ENCODE results near the gene AKR1C1.
"Not testable (repeated sequence)": the region's sequence is repeated elsewhere in the genome, so short reads cannot be mapped to it uniquely, and the experiment has no call there.

AKR1C1 gene

DNA sequence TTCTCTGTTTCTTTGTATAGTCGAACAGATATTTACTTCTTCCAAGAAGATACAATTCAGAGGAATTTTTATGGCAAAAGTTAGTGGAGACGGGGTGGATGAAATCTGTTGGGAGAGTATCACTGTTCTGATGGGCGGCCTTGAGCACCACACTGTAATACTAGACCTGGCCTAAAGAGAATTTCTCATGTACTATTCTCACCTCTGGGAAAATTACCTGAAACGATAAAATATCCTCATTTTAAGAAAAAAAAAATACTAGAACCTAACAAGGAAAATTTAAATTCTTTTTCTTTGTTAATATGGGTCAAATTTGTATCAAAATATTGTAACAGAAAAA, 570 bp downstream of the AKR1C1 start:
- H3K9me3 Mint-ChIP-seq; H3K27ac Mint-ChIP-seq; H3K4me3 Mint-ChIP-seq; DNase-seq (ENCODE audit: low spot score in 2 of 2); ATAC-seq (ENCODE audit: low read depth); H3K27me3 Mint-ChIP-seq; H3K4me1 Mint-ChIP-seq; H3K36me3 Mint-ChIP-seq: not testable (repeated sequence)

DNA sequence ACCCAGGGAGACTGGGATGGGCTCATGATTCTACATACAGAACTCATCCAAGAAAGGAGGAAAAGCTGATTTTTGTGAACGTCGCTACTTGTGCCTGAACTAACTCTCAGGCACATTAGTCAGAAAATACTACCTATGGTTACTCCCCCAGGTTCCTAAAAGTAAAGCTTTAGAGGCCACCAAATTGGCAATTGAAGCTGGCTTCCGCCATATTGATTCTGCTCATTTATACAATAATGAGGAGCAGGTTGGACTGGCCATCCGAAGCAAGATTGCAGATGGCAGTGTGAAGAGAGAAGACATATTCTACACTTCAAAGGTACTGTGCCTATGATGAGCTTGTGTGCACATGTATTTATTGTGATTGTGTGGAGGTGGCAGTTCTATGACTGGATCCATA, 2.5 kb downstream of the AKR1C1 start:
- DNase-seq (ENCODE audit: low spot score in 2 of 2); H3K27ac Mint-ChIP-seq; H3K27me3 Mint-ChIP-seq; H3K4me3 Mint-ChIP-seq; H3K36me3 Mint-ChIP-seq; H3K9me3 Mint-ChIP-seq; ATAC-seq (ENCODE audit: low read depth); H3K4me1 Mint-ChIP-seq: not testable (repeated sequence)

DNA sequence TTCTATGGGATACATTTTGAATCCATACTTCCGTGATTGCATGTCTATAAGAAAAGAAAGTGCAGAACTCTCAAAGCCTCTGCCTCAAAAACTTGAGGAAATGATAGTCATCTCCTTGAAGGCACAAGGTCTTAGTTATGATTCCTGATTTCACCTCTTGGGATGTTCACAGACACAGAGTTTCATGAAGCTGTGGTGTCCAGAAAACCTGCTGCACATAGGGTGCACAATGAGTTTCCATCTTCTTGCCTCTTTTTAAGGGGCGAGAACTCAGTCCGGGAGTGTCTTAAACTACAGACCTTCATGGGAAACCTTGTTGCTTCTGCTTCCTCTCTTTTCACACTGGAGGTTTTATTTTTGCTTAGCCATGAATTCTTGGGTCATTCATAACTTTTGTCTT, 4.0 kb downstream of the AKR1C1 start:
- not testable (repeated sequence) for H3K4me3 Mint-ChIP-seq; H3K9me3 Mint-ChIP-seq; DNase-seq (ENCODE audit: low spot score in 2 of 2); ATAC-seq (ENCODE audit: low read depth); H3K36me3 Mint-ChIP-seq; H3K27ac Mint-ChIP-seq; H3K27me3 Mint-ChIP-seq; H3K4me1 Mint-ChIP-seq

DNA sequence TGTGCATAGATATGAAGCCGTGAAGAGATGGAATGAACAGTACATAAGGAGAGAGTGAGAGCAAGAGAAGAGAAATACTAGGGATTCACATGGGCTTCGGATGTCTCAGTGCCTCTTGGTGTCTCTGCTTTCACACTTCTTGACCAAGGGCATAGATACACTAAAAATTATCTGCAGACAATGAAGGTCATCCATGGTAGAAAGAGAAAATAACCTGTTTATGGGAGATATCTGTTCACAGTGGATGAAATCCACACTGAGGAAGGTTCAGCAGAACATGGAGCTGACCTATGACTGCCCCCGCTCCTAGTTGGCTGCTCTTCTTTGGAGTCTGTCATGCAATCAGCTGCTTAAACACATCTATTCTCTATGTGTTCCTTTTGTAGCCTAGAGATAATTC, 6.1 kb downstream of the AKR1C1 start:
- H3K9me3 Mint-ChIP-seq; H3K36me3 Mint-ChIP-seq; ATAC-seq (ENCODE audit: low read depth); H3K27ac Mint-ChIP-seq; H3K4me1 Mint-ChIP-seq; DNase-seq (ENCODE audit: low spot score in 2 of 2); H3K4me3 Mint-ChIP-seq; H3K27me3 Mint-ChIP-seq: not testable (repeated sequence)

DNA sequence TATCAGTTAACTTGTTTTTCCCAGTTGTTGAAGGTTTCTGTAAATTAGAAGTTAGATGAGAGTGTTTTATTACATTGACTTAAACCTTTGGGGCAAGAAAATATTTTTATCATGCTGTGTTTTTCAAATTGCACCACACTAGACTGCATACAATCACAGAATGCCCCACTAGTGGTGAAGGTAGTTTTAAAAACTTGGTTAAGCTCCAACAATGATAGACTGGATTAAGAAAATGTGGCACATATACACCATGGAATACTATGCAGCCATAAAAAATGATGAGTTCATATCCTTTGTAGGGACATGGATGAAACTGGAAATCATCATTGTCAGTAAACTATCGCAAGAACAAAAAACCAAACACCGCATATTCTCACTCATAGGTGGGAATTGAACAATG, 7.1 kb downstream of the AKR1C1 start:
- H3K27me3 Mint-ChIP-seq; ATAC-seq (ENCODE audit: low read depth); DNase-seq (ENCODE audit: low spot score in 2 of 2): not testable (repeated sequence)

DNA sequence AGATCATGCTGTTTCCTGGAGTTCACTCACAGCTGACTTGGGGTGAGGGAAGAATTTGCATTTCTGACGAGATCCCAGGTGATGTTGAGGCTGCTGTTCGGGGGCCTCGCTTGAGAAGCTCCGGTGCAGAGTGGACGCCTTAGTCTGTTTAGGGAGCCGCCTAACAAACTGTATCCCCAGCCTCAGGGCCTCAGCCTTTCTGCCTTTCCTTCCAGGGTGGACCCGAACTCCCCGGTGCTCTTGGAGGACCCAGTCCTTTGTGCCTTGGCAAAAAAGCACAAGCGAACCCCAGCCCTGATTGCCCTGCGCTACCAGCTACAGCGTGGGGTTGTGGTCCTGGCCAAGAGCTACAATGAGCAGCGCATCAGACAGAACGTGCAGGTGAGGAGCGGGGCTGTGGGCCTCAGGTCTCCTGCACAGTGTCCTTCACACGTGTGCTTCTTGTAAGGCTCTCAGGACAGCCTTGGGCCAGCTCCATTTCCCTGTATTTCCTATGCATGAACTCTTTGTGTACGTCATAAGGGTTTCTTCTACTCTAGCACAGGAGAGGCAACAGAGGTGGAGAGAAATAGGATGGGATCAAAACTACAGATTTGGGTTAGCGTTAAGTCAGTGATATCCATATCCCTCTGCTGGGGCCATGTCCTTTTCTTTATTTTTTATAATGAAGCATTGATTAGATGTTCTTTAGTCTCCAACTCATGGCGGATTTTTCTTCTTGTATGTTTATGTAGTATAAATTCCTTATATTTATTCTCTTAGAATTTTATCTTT, 9.3 kb downstream of the AKR1C1 start:
- not testable (repeated sequence) for DNase-seq (ENCODE audit: low spot score in 2 of 2)

More for the DNA sequence above, 7.1 kb downstream of the AKR1C1 start:
- H3K36me3 Mint-ChIP-seq, H3K9me3 Mint-ChIP-seq, H3K27ac Mint-ChIP-seq, H3K4me3 Mint-ChIP-seq, H3K4me1 Mint-ChIP-seq: not testable (repeated sequence)

DNA sequence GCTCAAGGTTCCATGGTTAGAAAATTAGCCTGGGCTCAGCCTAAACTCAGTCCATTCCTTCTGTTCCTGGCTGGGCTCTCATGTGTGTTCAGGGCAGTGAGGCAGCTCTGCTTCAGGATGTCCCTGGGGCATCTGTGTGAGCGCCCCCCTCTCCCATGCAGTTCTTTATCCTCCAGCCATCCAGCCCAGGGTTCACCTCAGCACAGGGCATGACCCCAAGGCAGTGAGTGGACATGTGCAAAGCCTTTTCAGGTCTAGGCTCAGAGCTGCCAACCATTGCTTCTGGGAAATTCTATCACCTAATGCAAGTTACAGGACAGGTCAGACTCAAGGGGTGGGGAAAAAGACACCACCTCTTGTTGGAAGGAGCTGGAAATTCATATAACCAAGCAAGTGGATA, 10.1 kb downstream of the AKR1C1 start:
- DNase-seq (ENCODE audit: low spot score in 2 of 2); H3K27me3 Mint-ChIP-seq; H3K4me1 Mint-ChIP-seq; H3K36me3 Mint-ChIP-seq; H3K9me3 Mint-ChIP-seq; H3K27ac Mint-ChIP-seq; H3K4me3 Mint-ChIP-seq; ATAC-seq (ENCODE audit: low read depth): not testable (repeated sequence)

More for the DNA sequence above, 9.3 kb downstream of the AKR1C1 start:
- H3K27me3 Mint-ChIP-seq; H3K4me3 Mint-ChIP-seq; H3K36me3 Mint-ChIP-seq; H3K4me1 Mint-ChIP-seq; H3K9me3 Mint-ChIP-seq; H3K27ac Mint-ChIP-seq; ATAC-seq (ENCODE audit: low read depth): not testable (repeated sequence)

DNA sequence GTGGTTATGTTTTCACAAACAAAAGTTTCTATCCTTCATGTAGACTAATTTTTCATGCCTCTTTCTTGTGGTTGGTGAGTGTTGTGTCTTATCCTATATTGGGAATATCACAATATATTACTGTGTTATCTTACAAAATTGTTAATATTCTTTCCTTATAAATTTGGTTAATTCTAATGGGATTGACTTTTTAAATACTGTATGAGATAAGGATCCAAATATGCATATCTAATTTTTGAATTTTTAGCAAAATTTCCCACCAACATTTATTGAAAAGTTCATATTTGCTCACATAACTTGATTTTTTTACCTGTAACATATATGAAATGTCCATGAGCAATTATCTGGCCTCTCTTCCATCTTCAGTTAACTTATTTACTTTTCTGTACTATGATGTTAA, 11.2 kb downstream of the AKR1C1 start:
- not testable (repeated sequence) for DNase-seq (ENCODE audit: low spot score in 2 of 2); H3K9me3 Mint-ChIP-seq; ATAC-seq (ENCODE audit: low read depth); H3K4me3 Mint-ChIP-seq; H3K4me1 Mint-ChIP-seq; H3K27ac Mint-ChIP-seq; H3K36me3 Mint-ChIP-seq; H3K27me3 Mint-ChIP-seq

DNA sequence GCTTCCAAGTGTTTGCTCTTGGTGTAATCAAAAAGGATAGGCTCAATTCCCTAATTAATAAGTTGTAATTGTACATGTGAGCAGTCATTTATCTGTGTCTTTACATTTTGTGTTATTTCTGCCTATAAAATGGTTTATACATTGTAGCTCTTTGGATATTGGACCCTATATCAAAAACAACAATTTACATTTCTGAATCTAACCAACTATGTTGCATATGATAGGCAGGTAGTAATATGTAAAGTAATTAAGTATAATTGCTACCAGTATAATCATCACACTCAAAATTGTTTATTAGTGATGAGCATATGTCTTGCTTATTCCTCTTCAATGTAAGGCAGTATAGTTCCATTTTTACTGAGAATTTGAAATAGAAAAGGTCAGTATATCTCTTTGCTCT, 13.8 kb downstream of the AKR1C1 start:
- H3K4me3 Mint-ChIP-seq, result no peak overlapping the region
- no peaks in the 10 kb centered on the region for H3K9me3 Mint-ChIP-seq
- peaks cover 4% of the 10 kb centered on the region for H3K4me1 Mint-ChIP-seq
- H3K36me3 Mint-ChIP-seq, result no peaks in the 10 kb centered on the region
- ATAC-seq (ENCODE audit: low read depth) (no peak), DNase-seq (ENCODE audit: low spot score in 2 of 2) (no peak)
- no peak overlapping the region for H3K27ac Mint-ChIP-seq
- peaks cover 5% of the 10 kb centered on the region for H3K27me3 Mint-ChIP-seq

DNA sequence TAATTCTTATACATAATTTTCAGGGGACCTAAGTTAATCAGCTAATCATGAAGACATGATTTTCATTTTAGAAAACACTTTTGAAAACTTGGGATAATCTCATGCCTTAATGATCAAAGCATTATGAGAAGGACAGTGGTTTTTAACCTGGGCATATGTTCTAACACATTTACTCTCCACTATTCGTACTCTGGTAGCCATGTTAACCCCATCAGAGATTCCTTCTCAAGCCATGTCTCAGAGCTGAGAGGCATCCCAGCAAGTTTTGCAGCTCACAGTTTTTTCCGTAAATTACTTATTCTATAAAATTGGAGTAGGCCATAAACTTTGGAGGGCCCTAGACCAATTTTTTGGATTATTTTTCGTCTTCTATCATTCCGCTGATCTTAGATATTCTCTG, 15.7 kb downstream of the AKR1C1 start:
- DNase-seq (ENCODE audit: low spot score in 2 of 2), result no peak
- peaks cover 5% of the 10 kb centered on the region for H3K27me3 Mint-ChIP-seq
- no peaks in the 10 kb centered on the region for H3K36me3 Mint-ChIP-seq

DNA sequence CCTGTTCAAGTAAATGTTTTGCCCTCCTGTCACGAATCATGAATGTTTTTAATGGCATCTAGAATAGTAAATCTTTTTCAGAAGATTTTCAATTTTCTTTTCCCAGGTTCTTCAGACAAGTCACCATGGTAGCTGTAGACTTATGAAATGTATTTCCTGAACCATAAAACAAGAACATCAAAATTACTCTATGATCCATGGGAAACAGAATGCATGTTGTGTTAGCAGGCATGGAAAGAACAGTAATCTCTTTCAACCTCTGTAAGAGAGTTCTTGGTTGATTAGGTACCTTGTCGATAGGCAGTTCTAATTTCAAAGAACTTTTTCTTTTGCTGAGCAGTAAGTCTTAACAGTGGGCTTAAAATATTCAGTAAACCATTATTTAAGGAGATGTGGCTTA, 17.6 kb downstream of the AKR1C1 start:
- Mint-ChIP-seq H3K36me3 (no peaks in the 10 kb centered on the region), H3K27me3 (peaks cover 5% of the 10 kb centered on the region), H3K4me1 (peaks cover 4% of the 10 kb centered on the region), H3K27ac (no peak overlapping the region), H3K9me3 (no peaks in the 10 kb centered on the region), H3K4me3 (no peak overlapping the region)
- ATAC-seq (ENCODE audit: low read depth) (no peak), DNase-seq (ENCODE audit: low spot score in 2 of 2) (no peak)

More for the DNA sequence above, 15.7 kb downstream of the AKR1C1 start:
- no peak for ATAC-seq (ENCODE audit: low read depth)
- no peak overlapping the region for H3K4me3 Mint-ChIP-seq
- H3K27ac Mint-ChIP-seq, result no peak overlapping the region
- H3K9me3 Mint-ChIP-seq, result no peaks in the 10 kb centered on the region
- peaks cover 4% of the 10 kb centered on the region for H3K4me1 Mint-ChIP-seq

DNA sequence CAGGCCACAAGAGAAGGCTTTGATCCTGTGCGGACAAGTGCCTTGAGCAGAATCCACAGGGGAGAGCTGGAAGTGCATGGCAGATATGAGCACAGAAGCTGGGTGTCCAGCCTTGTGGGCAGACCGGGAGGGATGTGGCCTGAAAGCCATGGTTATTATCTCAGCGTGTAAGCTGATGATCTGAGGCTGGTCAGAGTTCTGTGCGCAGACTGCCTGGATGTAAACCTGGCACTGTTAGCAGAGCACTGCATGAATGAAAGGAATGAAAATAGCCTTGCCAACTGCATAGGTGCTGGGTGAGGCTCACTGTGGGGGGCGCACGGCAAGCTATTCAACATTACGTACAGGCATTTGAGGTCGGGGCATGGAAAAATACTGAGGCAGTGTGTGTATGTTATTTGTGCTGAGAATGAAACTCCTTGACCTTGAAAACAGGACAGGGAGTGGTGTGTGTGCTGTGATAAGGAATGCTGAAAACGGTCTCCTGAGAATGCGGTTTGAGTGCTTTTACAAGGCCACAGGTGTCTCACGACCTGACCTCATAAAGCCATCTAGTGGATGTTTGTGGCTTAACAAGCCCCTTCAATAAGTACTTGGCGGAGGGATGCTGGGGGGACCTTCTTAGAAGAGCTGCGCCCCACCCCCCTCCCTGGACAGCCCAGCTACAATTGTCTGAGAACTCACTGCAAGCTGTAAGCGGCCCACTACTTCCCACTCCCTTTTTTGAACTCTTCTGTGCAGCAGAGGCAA, 18.7 kb downstream of the AKR1C1 start:
- Mint-ChIP-seq H3K4me3 (no peak overlapping the region), H3K27me3 (peaks cover 5% of the 10 kb centered on the region), H3K4me1 (peaks cover 4% of the 10 kb centered on the region), H3K27ac (no peak overlapping the region), H3K9me3 (no peaks in the 10 kb centered on the region), H3K36me3 (no peaks in the 10 kb centered on the region)
- ATAC-seq (ENCODE audit: low read depth) (no peak), DNase-seq (ENCODE audit: low spot score in 2 of 2) (no peak)

DNA sequence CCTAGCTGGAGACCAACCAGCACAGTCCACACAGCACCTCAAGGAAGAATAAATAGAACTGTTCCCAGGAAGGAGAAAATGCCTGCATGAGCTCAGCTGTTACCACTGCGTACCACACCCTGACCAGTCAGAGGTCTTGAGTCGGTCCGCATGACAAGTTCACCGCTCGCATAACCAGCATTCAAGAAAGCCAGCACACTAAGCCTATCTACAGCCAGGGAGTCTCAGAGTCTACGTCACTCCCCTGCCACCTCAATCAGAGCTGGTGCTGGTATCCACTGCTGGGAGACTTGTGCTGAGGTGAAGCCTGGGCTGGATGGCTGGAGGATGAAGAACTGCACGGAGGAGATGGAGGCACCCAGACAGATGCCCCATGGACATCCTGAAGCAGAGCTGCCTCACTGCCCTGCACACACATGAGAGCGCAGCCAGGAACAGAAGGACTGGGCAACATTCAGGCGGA, 19.6 kb downstream of the AKR1C1 start:
- Mint-ChIP-seq H3K27me3 (peaks cover 5% of the 10 kb centered on the region), H3K36me3 (no peaks in the 10 kb centered on the region), H3K4me3 (no peak overlapping the region), H3K4me1 (peaks cover 4% of the 10 kb centered on the region), H3K27ac (no peak overlapping the region), H3K9me3 (no peaks in the 10 kb centered on the region)
- DNase-seq (ENCODE audit: low spot score in 2 of 2) (no peak), ATAC-seq (ENCODE audit: low read depth) (no peak)

DNA sequence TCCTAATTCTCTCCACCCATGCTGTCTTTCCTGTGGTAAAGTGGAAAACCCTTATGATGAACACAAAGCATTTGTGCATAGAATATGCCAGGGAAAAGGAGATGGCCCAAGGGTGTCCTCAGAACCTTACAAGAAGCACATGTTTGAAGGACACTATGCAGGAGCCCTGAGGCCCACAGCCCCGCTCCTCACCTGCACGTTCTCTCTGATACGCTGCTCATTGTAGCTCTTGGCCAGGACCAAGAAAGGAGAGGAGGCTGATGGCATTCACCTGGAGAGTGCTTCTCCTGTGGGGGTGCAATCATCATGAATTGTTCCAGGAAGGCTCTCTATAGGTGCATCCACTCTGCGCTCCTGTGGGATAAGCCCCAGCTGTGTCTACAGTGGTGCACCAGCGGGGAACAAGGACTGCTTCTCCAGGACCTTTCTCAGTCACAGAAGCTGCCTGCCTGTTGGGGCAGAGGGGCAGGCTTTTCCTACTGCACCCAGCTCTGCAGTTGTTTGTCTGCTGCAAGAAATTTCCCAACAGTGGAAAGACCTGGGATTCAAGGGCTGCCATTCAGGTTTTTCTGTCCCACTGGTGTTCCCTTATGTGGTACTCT, 20.5 kb downstream of the AKR1C1 start:
- no peak overlapping the region for H3K4me3 Mint-ChIP-seq
- no peaks in the 10 kb centered on the region for H3K36me3 Mint-ChIP-seq
- no peak overlapping the region for H3K27ac Mint-ChIP-seq
- peaks cover 4% of the 10 kb centered on the region for H3K4me1 Mint-ChIP-seq
- no peaks in the 10 kb centered on the region for H3K9me3 Mint-ChIP-seq
- ATAC-seq (ENCODE audit: low read depth) (no peak), DNase-seq (ENCODE audit: low spot score in 2 of 2) (no peak)
- peaks cover 5% of the 10 kb centered on the region for H3K27me3 Mint-ChIP-seq

All from memory B cell (primary cell).